ENCODE results near the gene THUMPD1.
"Not testable (repeated sequence)": the region's sequence is repeated elsewhere in the genome, so short reads cannot be mapped to it uniquely, and the experiment has no call there.

DNA sequence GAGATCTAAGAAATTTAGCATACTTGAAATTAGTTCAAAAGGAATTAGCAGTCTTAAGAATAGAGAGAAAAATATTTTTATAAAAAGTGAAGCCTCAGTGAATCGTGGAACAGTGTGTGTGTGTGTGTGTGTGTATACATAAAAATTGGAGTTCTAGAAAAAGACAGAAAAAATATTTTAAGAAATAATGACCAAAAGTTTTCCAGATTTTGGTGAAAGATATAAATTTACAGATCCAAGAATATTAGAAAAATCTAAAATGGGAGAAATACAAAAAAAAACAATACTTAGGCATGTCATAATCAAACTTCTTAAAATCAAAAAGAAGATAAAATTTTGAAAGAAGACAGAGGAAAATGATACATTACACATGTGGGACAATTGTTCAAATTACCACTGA lies 35.6 kb downstream of the THUMPD1 start:
- TF ChIP-seq, protein P1, sequence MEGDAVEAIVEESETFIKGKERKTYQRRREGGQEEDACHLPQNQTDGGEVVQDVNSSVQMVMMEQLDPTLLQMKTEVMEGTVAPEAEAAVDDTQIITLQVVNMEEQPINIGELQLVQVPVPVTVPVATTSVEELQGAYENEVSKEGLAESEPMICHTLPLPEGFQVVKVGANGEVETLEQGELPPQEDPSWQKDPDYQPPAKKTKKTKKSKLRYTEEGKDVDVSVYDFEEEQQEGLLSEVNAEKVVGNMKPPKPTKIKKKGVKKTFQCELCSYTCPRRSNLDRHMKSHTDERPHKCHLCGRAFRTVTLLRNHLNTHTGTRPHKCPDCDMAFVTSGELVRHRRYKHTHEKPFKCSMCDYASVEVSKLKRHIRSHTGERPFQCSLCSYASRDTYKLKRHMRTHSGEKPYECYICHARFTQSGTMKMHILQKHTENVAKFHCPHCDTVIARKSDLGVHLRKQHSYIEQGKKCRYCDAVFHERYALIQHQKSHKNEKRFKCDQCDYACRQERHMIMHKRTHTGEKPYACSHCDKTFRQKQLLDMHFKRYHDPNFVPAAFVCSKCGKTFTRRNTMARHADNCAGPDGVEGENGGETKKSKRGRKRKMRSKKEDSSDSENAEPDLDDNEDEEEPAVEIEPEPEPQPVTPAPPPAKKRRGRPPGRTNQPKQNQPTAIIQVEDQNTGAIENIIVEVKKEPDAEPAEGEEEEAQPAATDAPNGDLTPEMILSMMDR (IDR thresholded peaks at IDR 0.05; ENCODE audit: insufficient read depth, low read length, poor library complexity, severe bottlenecking), result not testable (repeated sequence)
- TF ChIP-seq EZH2phosphoT487 (conservative IDR thresholded peaks at IDR 0.05; ENCODE audit: low read length), result not testable (repeated sequence)

Data from SU-DHL-6 (cell line).